ENCODE measurements around the gene REC114.

Gene REC114

GRCh38 chr15:73583544-73583943, 140.6 kb downstream of the REC114 start:
- no peak for DNase-seq

GRCh38 chr15:73584699-73585420, 141.9 kb downstream of the REC114 start:
- no peak for DNase-seq

GRCh38 chr15:73585871-73586654, 143.1 kb downstream of the REC114 start:
- DNase-seq = no peak

- no peak for DNase-seq
Measured at GRCh38 chr15:73589766-73590165, 146.8 kb downstream of the REC114 start.

DNA sequence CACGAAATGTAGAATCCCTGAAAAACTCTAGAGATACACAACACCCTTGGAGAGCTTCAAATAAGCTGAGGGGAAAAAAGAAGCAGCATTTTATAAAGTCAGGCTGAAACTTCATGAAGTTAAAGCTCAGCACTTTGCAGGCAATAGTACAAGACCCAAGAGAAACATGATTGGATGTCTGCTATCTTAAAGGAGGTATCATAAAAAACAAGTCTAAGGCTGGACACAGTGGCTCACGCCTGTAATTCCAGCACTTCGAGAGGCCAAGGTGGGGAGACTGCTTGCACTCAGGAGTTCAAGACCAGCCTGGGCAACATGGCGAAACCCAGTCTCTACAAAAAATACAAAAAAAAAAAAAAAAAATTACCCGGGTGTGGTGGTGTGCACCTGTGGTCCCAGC, 147.3 kb downstream of the REC114 start:
- no peak for DNase-seq

- no peak for DNase-seq
Measured at GRCh38 chr15:73593304-73594074, 150.5 kb downstream of the REC114 start.

DNA sequence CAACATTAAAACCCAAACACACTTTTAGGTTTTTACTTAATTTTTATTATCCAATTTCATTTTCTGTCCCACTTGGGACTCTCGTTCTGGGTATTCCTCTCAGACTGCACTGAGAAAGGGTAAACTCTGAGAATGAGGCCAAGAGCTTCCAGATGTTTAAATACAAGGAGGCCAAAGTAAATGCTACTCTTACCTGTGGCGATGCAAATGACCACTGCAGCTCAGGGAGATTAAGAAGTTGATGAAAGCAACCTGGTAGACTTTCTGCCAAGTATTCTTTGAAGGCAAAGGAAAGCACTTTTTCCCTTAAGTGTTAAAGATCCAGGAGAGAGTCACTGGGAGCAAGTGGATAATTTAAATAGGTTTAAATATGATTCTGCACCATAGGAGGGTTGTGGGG, 151.1 kb downstream of the REC114 start:
- DNase-seq = no peak

GRCh38 chr15:73596174-73596573, 153.2 kb downstream of the REC114 start:
- DNase-seq = no peak

GRCh38 chr15:73597036-73597638, 154.2 kb downstream of the REC114 start:
- DNase-seq = no peak

DNA sequence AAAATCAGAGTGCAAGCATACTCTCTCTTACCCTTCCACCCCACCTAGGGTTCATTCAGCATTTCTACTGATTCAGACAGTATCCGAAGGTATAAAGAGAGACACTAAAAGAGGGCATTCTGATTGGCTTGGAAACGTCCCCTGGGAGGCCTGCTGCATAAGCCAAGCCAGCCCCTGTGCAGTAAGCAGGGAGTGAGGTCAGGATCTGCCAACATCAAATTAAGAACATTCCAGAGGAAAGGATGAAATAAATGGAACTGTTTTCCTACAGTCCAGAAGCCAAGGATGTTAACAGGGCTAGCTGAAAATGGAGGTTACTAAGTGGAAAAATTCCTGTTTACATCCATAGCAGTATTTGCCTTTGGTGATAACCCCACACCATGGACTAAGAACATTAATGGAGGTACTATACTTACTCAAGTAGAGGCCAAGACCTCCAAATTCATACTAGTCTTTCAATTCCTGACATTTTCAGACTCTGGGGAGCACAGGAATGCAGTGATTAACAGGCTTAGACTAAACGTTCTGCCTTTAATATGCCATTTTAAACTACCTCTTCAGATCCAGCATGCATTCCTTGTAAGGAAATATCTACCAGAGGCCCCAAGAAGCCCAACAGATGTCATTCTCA, 155.7 kb downstream of the REC114 start:
- DNase-seq = no peak

GRCh38 chr15:73599934-73600333, 157.0 kb downstream of the REC114 start:
- no peak for DNase-seq

DNA sequence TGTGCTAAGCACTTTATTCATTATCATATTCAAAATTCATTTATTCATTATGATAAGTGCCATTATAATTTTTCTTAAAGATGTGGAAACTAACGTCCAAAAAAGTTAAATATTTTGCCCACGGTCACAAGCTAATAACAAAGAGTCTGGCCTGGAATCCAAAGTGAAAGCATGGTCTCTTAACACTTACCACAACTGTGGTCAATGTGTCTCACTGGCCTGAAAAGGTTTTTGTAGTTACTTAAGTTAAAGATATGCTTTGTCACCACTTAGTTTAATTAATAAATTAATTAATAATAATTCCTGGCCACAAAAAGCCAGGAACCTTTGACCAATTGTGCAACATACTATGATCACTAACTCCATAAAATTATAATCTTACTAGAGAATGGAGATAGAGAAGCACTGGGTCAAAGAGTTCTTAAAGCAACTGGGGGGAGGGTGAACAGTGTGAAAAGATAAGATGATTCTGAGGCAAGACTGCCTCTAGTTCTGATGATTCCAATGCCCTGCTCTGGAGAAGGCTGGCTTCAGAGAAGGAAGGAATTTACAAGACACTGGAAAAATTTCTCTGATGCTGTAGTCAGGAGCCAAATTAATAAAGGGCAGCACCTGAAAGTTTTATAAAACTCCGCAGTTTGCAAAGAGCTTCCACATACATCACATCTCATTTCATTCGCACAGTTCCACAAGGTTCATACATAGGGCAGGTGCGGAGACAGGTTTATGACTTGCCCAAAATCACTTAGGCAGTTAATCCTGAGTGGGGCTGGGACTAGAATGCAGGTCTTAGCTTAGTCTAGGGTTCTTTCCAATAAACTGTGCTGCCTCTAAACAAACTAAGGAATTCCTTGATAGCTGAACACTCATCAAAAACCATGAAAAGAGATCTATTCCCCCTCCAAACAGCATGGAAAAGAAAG, 157.7 kb downstream of the REC114 start:
- DNase-seq = no peak

DNA sequence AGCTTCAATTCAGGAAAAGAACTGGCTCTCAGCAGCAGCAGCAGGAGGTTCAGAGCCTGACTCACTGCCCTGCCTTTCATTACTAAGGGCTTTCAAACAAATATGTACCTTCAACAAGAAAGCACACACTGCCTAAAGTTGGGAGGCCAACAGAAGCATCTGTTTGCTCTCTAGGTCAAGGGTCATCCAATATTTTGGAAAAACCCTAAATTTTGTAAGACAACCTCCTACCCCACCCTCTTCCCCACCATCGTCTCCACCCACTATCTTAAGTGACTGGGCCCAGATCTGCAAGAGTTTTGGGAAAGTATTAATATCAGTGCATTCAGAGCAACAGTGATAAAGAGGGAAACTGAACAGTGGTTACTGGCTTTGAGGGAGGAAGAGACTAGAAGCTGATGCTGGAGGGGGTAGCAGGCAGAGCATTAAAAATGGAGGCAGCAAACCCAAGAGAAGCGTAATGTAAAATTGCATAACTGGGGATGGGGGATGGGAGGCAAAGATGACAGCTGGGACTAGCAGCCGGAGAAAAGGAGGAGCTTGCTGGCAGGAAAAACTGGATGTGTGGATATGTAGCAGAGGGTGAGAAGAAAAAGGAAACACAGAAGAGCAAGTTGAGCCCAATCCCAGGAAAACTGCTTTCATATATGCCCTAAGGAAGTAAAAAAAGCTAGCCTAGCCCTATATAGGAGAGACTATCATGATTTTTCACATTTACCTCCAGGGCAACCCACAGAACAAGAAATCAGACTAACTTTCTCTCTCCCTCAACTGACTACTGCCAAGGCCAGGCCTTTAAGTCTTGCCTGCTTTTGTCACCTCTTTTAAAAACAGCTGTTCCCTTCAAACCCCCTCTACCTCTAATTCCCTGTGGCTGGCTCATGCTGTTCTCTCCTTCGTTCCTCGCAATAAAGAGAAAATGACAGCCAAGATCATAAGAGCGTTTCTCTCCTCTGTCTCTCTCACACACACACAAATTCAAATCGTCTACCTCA, 158.8 kb downstream of the REC114 start:
- DNase-seq = no peak

GRCh38 chr15:73602446-73602843, 159.5 kb downstream of the REC114 start:
- no peak for DNase-seq

DNA sequence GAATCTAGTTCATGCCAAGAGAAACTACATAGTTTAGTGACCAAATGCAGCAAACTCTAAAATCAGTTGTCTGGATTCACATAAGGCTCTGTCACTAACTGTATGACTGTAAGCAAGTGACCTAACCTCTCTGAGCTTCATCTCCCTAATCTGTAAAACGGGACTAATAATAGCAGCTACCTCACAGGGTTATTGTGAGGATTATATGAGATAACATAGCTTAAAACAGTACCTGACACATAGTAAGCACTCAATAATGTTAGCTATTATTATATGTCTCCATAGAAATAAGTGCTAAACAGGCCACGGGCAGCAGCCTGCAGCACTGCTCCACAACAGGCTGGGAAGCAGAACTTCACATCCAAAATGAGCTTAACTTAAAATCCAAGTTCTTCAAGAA, 160.0 kb downstream of the REC114 start:
- no peak for DNase-seq

DNA sequence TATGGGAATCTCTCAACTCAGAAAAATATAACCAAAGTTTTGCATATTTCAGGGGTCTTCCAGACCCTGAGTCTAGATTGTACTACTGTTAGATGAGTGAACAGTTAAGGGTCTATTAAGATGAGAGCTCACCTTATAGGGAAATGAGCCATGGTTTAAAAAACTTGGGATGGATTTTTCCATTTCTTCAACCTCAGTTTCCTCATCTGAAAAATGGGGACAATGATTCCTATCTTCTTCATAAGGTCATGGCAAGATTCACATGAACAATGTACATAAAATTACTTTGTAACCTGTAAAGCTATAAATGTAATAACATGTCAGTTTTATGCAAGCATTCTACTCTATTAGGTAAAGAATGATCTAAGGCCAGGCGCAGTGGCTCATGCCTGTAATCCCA, 161.5 kb downstream of the REC114 start:
- no peak for DNase-seq

DNA sequence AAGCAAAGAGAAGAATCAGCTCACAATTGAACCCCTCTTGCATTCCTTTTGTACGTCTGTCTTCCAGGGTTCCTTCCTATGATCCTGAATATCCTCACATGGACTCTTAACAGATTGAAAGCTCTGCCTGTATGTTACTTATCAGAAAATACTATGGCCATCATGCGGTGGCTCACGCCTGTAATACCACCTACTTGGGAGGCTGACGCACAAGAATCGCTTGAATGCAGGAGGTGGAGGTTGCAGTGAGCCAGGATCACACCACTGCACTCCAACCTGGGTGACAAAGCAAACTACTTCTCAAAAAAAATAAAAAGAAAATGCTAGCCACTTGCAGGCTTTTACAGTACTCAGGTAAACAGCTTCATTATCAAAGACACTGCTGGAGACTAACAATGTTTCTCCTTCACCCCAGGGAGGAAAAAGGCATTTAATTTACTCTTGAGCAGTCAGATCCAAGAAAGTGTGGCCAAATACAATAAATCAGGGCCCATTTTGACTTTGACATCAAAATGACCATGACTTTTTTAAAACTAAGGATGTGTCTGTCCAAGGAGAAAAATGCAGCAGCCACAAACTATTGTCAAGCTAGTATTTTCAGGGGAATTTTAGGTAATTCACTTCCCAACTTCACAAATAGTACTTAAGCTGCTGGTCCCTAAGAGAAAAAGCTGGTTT, 162.9 kb downstream of the REC114 start:
- no peak for DNase-seq

GRCh38 chr15:73607405-73607804, 164.4 kb downstream of the REC114 start:
- DNase-seq = no peak

GRCh38 chr15:73607843-73608242, 164.9 kb downstream of the REC114 start:
- no peak for DNase-seq

DNA sequence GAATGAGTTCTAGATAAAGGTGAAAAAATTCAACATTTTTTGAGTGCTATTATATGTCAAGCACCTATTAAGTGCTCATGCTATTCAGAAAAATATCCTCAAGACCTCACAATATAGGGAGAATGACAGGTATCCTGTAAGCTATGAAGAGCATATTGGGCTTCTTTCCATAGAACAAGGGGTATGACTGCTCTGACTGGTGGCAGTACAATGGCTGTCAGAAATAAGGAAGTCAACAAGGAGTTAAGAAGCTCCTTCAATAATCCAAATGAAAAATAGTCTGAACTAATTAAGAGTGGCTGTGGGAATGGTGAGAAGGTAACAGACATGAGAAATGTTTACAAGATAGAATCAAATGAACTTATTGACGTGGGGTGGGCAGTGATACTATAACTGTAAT, 165.5 kb downstream of the REC114 start:
- no peak for DNase-seq
